Fibroblast of upper back skin (primary cell): Measurements from ENCODE around the gene HECW1.
A peak's percentile ranks its signal among the peaks of the same experiment; 100 is the strongest.

Experiments
- DNase-seq: peaks from one replicate; pipeline ENCODE4 v3.0.0-alpha.2; 2013

The HECW1 gene

GRCh38 chr7:43441231-43442130 is 329.0 kb downstream of the HECW1 start:
- DNase-seq = no peak

DNA sequence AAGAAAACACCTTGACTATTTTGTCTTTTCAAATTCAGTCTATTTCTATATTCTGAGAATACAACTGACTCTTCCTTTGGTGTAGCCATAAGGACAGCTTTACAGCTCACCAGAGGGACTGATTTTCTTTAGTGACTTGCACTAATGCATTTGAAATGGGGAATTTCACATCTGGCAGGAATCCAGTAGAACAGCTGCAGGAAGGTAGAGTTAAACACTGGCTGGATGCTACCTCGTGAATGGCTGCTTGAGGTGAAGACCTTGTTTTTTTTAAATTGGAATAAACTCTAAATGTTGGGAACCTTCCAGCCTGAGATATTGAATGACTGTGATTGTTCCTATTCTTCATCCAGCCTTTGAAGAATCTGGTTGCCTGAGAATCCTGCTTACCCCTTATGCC is 330.9 kb downstream of the HECW1 start:
- DNase-seq = peak; percentile 23

GRCh38 chr7:43444711-43445578 is 332.5 kb downstream of the HECW1 start:
- no peak for DNase-seq

DNA sequence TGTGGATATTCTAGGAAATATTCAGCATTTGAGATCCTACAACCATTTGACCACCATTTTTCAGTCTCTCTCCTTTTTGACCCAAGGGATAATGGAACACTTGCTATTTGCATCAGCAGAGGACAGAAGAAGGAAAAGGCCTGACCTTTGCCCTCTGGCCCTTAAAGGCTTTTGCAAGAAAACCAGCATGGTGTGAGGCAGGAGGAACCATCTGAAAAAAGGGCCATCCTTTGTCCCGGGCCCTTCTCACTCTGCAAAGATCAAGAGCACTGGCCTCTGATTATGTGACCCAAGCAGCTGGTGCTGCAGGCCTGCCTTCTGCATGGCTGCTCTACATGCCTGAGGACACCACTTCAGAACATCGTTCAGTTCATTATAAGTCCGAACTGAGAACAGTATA is 337.1 kb downstream of the HECW1 start:
- DNase-seq = no peak

GRCh38 chr7:43450894-43451293 is 338.4 kb downstream of the HECW1 start:
- no peak for DNase-seq

- peak; percentile 58 for DNase-seq
These were observed 342.6 kb downstream of the HECW1 start for GRCh38 chr7:43454936-43455518.

- no peak for DNase-seq
These were observed 343.8 kb downstream of the HECW1 start for GRCh38 chr7:43456200-43456599.

DNA sequence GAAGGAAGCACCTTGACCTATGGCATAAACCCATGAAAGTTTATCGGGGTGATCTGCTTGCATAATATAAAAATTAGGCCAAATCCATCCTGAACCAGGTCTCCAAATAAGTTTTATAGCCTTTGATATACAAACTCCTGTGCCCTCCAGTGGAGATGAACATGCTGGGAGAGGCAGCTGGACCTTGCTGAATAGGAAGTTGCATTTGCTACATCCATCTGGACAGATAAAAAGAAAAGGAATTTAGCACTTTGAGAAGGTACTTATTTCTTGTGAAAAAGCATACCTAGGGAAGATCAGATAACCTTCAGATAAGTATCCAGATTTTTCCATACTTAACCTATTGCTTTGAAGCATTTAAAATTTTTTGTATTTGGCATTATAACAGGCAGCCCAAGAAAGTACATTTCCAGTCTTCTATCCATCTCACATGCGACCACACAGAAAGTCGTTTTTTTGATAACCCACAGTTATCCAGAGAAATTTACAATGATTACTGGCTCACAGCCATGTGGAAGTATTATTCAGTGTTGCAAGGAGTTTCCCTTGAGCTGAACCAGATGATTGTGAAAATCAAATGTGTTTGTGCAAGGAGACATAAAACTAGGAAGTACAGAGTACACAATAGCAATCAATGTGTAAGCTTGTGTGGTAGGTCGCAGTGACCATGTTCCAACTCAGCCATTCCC is 346.0 kb downstream of the HECW1 start:
- peak; percentile 25 for DNase-seq

DNA sequence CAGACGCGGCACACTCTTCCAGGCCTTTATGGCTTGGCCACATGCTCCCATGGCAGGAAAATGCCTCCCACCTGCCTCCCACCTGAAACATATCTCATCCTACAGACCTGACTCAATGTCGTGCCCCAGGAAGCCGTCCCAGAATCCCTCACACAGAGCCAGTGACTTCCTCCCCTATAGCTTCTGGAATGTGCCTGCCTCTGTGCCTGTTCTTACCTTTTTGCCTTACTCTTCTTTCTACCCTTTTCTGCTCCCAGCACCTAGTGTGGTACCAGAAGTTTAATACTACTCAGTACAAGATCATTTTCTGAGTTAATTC is 346.5 kb downstream of the HECW1 start:
- no peak for DNase-seq

DNA sequence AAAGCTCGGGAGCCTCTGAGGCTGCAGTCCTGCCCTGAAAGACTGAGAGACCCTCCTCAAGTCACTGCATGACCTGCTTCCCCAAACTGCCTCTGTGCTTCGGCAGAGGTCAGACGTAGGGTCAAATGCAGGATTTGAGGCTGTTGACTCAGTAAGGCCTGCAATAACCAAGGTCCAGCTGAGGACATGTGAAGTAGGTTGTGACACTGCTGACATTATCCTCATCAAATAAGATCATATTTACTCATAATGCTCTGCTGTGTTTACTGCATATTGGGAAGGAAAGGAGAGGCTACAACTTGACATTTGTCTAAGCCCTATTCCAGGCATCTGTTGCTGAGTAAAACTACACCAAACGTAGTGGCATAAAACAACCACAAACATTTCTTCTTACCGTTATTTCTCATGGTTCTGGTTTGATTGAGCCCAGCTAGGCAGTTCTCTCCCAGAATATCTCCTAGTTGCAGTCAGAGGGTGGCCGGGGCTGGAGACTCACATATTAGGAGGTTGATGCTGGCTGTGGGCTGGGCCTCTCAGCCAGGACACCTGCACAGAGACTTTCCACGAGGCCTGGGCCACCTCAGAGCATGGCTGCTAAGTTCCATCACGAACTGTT is 348.4 kb downstream of the HECW1 start:
- no peak for DNase-seq

DNA sequence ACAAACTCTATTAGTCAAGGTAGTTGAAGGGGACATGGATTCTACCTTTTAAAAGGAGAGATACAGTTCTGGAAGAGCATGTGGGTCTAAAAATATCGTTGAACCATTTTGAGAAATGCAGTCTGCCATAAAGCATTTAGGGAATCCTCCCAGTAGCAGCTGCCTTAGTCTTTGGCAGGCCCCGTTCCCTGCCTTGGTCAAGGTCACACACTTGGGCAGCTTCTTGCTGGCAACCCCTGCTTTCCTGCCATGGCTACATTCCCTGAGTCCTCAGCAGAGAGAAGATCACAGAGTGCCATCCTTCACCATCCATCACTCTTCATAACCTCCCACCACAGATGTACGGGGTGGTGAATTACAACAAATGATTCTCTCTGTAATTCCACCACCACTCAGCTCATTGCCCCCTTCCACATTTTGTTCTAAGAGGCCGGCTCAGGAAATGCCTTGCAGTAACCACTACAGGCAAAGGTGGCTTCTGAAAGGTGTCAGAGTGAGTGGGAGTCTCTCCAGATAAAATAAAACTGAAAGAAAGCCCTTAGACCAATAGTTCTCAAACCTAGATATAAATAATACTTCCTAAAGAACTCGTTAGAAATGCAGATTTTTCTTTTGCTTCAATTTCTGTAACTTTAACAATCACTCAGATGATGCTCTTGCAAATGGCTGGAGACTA is 349.0 kb downstream of the HECW1 start:
- DNase-seq = no peak

DNA sequence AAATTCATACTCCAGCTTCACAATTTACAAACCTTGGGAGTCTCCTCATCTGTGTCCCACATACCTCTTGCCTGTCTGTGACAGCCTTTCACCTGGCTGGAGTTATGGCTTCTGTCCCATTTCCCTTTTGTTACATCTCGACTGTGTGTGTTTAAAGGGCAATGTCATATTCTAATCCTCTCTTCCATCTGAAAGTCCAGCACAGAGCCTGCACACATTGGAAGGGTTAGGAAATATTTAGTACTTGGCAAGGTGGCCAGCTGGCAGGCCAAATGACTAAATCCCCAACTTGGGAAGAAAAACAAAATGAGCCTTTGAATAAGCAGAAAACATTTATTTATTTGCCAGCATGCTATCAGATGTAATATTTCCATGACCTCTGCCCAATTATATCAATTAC is 350.4 kb downstream of the HECW1 start:
- DNase-seq = no peak

- peak; percentile 45 for DNase-seq
These were observed 351.0 kb downstream of the HECW1 start for GRCh38 chr7:43463401-43463980.

- peak; percentile 69 for DNase-seq
These were observed 353.4 kb downstream of the HECW1 start for GRCh38 chr7:43465581-43466554.

- peak; percentile 73 for DNase-seq
These were observed 355.0 kb downstream of the HECW1 start for GRCh38 chr7:43467406-43467805.

DNA sequence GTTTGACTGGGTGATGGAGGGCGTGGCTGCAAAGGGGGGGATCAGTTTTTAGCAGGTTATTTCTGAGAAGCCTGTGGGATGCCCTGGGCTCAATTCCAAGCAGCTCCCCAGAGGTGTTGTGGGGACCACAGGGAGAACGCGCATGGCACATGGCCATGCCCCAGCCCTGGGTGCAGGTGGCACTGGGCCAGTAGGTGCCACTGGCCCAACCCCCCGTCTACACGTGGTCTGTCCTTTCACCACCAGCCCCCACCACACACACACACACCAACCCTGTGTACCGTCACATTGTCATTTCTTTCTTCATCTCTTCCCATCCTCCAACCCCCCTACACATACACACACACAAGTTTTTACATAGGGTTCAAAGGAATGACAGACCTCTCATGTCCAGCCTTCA is 355.4 kb downstream of the HECW1 start:
- no peak for DNase-seq

DNA sequence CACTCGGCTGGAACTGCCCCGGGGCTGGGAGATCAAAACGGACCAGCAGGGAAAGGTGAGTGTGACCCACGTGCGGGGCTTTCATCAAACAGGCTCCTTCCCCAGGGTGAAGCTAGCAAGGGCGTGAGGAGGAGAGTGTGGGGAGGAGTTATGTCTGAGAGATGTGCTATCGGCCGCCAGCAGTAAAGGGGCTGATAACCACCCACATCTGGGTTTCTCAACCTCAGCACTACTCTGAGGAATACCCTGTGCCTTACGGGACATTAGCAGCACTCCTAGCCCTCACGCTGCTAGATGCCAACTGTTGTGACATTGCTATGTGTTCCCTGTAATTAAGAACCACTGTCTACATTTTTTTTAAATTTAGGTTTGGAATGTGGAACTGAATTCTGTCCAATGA is 356.6 kb downstream of the HECW1 start:
- DNase-seq = no peak

DNA sequence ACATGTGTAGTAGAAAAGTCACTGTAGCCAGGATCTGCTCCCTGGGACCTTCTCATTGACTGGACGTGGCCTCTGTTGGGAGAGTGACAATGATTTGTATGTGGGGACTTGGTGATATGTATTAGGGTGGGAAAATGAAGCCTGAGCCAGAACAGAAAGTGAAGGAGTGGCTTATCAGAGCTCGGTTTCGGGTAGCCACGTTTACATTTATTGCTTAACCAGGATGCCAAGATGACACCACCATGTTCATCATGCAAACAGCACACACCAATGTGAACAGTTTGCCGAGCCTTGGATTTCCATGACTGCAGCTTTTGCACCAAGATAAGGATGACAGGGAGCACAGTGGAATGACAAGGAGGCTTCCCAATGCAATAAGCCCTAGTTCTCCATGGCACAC is 357.7 kb downstream of the HECW1 start:
- no peak for DNase-seq

DNA sequence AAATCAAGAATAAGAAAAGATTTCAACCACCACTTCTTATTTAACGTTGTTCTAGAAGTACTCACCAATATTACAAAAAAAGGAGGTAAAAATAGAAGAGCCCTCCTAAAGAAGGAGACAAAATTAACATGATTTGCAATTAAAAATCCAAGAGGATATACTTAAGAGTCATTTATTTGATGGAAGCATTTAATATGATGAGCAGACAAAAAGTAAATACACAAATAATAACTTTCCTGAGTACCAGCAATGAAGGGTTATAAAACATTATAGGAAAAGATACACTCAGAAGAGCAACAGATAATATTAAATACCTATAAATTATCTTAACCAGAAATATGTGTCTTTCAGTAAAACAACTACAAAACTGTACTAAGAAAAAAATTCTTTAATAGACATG is 363.5 kb downstream of the HECW1 start:
- DNase-seq = no peak

- DNase-seq = no peak
These were observed 364.4 kb downstream of the HECW1 start for GRCh38 chr7:43476896-43477295.
